Epithelial cell of esophagus (primary cell): ENCODE results near the gene CEMIP.
"Not testable (repeated sequence)": the region's sequence is repeated elsewhere in the genome, so short reads cannot be mapped to it uniquely, and the experiment has no call there.

Source experiments
- DNase-seq: peaks from one replicate; pipeline ENCODE4 v3.0.0; 2010; ENCODE audit warnings: low read depth
- H3K4me3 ChIP-seq: 2 replicates; pipeline ENCODE4 v1.5.1; 2011; ENCODE audit warnings: mild to moderate bottlenecking, low read length, control low read depth
- CTCF ChIP-seq: IDR thresholded peaks from 2 replicates; pipeline ENCODE4 v1.5.1; 2011; ENCODE audit warnings: low read depth, mild to moderate bottlenecking, low read length, control low read depth, inconsistent platforms; ENCODE audit not compliant: insufficient read depth; ENCODE audit errors: missing control alignments

The CEMIP gene

DNA sequence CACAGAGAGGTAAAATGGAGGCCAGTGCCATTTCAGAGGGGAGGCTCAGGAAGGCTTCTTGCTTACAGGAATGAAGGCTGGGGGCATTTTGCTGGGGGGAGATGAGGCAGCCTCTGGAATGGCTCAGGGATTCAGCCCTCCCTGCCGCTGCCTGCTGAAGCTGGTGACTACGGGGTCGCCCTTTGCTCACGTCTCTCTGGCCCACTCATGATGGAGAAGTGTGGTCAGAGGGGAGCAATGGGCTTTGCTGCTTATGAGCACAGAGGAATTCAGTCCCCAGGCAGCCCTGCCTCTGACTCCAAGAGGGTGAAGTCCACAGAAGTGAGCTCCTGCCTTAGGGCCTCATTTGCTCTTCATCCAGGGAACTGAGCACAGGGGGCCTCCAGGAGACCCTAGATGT, 170.6 kb downstream of the CEMIP start:
- TF ChIP-seq CTCF: no peak
- H3K4me3 ChIP-seq: no peak overlapping the region
- DNase-seq: no peak

DNA sequence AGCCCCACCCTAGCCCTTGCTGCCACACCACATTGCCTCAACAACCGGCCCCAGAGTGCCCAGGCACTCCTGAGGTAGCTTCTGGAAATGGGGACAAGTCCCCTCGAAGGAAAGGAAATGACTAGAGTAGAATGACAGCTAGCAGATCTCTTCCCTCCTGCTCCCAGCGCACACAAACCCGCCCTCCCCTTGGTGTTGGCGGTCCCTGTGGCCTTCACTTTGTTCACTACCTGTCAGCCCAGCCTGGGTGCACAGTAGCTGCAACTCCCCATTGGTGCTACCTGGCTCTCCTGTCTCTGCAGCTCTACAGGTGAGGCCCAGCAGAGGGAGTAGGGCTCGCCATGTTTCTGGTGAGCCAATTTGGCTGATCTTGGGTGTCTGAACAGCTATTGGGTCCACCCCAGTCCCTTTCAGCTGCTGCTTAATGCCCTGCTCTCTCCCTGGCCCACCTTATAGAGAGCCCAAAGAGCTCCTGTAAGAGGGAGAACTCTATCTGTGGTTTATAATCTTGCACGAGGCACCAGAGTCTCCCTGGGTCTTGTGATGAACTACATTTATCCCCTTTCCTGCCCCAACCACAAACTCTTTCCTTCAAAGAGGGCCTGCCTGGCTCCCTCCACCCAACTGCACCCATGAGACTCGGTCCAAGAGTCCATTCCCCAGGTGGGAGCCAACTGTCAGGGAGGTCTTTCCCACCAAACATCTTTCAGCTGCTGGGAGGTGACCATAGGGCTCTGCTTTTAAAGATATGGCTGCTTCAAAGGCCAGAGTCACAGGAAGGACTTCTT, 171.3 kb downstream of the CEMIP start:
- no peak overlapping the region for H3K4me3 ChIP-seq
- TF ChIP-seq CTCF: no peak
- no peak for DNase-seq

DNA sequence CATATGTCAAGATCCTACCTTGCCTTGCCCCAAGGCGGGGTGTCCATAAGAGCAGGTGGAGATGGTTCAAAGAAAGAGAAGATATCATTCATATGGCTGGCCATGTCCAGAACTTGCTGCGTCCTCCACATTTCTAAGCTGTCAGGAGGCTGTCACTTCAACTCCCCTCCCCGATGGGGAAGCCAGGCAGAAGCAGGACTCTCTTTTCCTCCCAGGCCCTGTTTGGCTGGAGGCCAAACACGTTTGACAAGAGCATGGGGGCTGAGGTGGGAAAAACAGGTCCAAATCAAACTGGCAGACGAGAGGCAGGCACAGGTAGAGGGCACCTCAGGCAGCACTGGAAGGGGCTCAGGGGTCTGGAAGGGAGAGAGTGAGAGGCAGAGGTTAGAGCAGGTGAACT, 172.8 kb downstream of the CEMIP start:
- no peak for TF ChIP-seq CTCF
- no peak for DNase-seq
- no peak overlapping the region for H3K4me3 ChIP-seq

DNA sequence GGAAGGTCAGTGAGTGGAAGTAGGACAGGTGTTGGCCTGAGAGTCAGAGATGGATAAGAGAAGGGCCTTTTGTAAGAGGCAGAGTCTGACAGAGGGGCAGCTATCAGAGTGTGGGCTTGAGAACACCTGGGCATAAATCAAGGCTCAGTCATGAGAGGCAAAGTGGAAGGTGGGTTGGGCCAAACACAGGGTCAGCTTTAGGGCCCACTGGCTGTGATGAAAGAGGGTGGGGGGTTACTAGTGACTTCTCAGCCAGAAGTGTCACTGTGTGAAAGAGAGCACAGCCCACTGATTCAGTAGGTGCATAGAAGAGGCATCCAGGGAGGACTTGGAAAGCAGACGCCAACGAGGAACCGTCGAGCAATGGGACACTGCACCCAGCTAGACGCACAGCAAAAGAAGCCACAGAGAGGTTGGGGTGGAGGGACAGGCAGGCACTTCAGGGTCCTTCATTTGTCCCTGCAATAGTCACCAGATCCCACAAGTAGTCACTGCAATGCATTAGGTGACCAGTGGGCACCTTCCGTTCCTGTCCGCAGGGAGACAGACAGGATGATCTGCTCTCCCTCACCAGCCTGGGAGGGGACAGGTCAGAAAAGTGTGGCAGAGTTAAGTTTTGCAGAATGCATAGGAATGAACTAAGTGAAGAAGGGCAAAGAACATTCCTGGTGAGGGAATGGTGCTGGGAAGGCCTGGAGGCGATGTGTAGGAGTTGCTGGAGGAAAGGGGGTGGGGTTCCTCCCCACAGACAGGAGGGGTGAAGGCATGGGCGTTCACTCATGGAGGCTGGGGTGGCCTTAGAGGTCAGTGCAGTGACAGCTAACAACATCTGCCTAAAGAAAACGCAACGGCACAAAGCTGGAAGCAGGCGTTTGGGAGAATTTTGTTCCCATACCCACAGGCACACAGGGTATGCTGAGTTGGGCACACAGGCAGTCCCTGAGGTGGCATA, 174.1 kb downstream of the CEMIP start:
- no peak for TF ChIP-seq CTCF
- no peak overlapping the region for H3K4me3 ChIP-seq
- DNase-seq: no peak

DNA sequence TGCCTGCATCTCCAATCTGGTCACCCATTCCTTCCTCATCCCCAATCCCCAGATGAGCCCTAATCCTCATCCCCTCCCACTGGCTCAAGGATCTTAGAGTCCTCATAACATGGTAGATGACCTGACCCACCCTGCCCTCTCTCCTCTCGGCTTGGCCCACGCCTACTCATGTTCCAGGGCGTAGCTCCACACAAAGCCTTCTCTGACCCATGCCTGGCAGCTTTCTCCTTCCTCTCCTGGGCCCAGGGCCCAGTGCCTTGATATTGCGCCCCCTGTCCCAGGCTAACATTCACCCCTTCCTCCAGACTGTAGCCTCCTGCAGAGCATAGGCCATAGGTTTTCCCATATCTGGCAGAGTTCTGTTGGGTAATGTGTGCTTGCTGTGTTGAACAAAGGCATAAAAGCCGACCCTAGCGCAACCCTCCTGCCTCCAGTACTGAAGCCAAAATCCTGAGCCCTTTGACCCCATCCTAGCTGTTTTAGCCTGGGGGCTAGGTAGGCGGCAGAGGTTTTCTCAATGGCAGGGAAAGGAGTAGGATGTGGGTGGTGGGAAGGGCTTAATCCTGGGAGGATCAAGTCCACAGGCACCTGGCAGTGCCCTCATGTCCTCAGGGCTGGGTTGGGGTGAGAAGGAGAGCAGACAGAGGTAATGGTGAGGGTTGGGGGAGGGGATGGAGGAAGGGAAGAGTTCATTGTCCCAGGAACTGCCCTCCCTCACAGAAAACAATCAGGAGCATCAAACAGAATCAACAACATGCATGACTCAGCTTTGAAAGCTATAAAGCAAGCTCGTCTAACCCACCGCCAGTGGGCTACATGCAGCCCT, 175.0 kb downstream of the CEMIP start:
- no peak for DNase-seq
- H3K4me3 ChIP-seq: no peak overlapping the region
- no peak for TF ChIP-seq CTCF

DNA sequence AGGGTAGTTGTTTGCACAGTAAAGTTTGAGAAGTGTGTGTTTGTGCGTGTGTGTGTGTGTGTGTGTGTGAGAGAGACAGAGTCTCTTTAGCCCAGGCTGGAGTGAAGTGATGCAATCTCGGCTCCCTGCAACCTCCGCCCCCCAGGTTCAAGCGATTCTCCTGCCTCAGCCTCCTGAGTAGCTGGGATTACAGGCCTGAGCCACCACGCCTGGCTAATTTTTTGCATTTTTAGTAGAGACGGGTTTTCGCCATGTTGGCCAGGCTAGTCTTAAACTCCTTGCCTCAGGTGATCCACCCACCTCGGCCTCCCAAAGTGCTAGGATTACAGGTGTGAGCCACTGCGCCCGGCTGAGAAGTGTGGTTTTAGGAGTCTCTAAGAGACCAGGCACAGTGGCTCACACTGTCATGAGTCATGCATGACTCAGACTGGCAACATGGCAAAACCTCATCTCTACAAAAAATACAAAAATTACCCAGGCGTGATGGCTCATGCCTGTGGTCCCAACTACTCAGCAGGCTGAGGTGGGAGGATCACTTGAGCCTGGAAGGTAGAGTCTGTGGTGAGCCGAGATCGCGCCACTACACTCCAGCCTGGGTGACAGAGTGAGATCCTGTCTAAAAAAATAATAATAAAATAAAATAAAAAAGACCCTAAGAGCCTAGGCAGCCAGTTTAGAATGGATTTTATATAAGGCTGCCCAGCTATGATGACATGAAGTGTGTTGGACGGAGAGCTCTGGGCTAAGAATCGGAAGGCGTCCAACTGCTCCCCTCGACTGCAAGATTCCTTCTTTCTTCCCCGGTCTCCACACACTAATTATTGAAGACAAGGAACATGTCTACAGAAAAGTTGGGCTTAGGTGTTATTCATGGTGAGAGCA, 176.6 kb downstream of the CEMIP start:
- peak; percentile 99 for DNase-seq
- not testable (repeated sequence) for H3K4me3 ChIP-seq
